Uterus (tissue), 2 donors: Measurements from ENCODE around the gene RIPOR2.

Experiments
- CTCF ChIP-seq, 4 experiments: fragments of 200-600 bp in 2 of 4; fragments of 450-650 bp in 2 of 4; sonication (generic) in 2 of 4; IDR thresholded peaks; one replicate each; pipeline ENCODE4 v1.5.1; 2016 to 2019; ENCODE audit warnings: antibody characterized with exemption in 4 of 4, mild to moderate bottlenecking in 2 of 4, moderate library complexity in 1 of 4
- POLR2A ChIP-seq, 2 donors: fragments of 450-650 bp; IDR thresholded peaks; one replicate each; pipeline ENCODE4 v1.6.1; 2016; ENCODE audit warnings: antibody characterized with exemption in 2 of 2, mild to moderate bottlenecking in 1 of 2, moderate library complexity in 1 of 2

DNA sequence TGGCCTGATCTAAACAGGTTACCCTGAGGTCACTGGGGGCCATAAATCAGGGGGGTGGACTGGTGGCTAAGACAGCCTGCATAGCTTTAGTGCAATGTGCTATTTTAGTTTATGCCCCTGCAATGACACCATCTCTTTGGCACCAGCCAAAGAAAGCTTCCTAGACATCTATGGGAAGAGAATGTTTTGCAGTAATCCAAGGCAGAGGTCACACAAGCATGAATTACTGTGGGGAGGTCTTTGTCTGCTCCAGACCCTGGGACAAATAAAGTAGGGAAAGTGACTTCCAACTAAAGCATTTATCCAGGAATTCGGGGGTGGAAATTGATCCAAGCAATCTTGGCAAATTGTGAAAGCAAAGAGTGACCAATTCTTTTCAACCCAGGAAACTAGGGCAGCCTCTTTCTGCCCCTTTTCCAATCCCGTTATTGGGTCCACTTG is 5.3 kb downstream of the RIPOR2 start:
- TF ChIP-seq CTCF (IDR thresholded peaks at IDR 0.05) (no peak), POLR2A (IDR thresholded peaks at IDR 0.05) (no peak)
